SK-N-SH (cell line): Measurements from ENCODE around the gene TACO1.

Experiments used
- CHD2 ChIP-seq: fragments of 150-350 bp; IDR thresholded peaks from 2 replicates; pipeline ENCODE4 v1.6.1; 2018; ENCODE audit warnings: low read length; ENCODE audit not compliant: partially characterized antibody
- EP300 ChIP-seq, 2 experiments: IDR thresholded peaks; 2 replicates each; pipeline versions ENCODE4 v1.4.0 to v1.6.1; 2012; ENCODE audit warnings: borderline replicate concordance in 1 of 2, low read depth in 1 of 2, low read length in 1 of 2
- MXI1 ChIP-seq: IDR thresholded peaks from 2 replicates; pipeline ENCODE4 v1.6.1; 2012; ENCODE audit warnings: mild to moderate bottlenecking, low read depth, low read length, improper control_type of control experiment
- POLR2AphosphoS5 ChIP-seq: IDR thresholded peaks from 2 replicates; pipeline ENCODE4 v1.6.1; 2012; ENCODE audit warnings: low read depth, low read length
- REST ChIP-seq: IDR thresholded peaks from 2 replicates; pipeline ENCODE4 v1.6.1; 2012; ENCODE audit warnings: mild to moderate bottlenecking, low read depth, low read length, moderate library complexity
- RXRA ChIP-seq: IDR thresholded peaks from 2 replicates; pipeline ENCODE4 v1.4.0; 2012; ENCODE audit warnings: low read depth, mild to moderate bottlenecking, borderline replicate concordance
- SIN3A ChIP-seq: IDR thresholded peaks from 2 replicates; pipeline ENCODE4 v1.6.1; 2012; ENCODE audit warnings: low read depth, mild to moderate bottlenecking, low read length, moderate library complexity, borderline replicate concordance
- TAF1 ChIP-seq: IDR thresholded peaks from 2 replicates; pipeline ENCODE4 v1.6.1; 2012; ENCODE audit warnings: low read depth, mild to moderate bottlenecking, low read length, moderate library complexity, borderline replicate concordance
- TEAD4 ChIP-seq: IDR thresholded peaks from 2 replicates; pipeline ENCODE4 v1.4.0; 2012; ENCODE audit warnings: mild to moderate bottlenecking, borderline replicate concordance; ENCODE audit not compliant: insufficient read depth
- YY1 ChIP-seq: IDR thresholded peaks from 2 replicates; pipeline ENCODE4 v1.4.0; 2012; ENCODE audit warnings: low read depth, mild to moderate bottlenecking
- ZBTB33 ChIP-seq: IDR thresholded peaks from 2 replicates; pipeline ENCODE4 v1.4.0; 2012; ENCODE audit warnings: low read depth, borderline replicate concordance
- TF ChIP-seq, protein P1 (sequence below): fragments of 200-600 bp; sonication (generic); IDR thresholded peaks from 2 replicates; pipeline ENCODE4 v1.6.1; 2017; ENCODE audit warnings: antibody characterized with exemption, mild to moderate bottlenecking, moderate library complexity

GRCh38 chr17:63552211-63552610 is 48.5 kb upstream of the TACO1 start:
- TF ChIP-seq REST, result no peak
- TF ChIP-seq, protein P1, sequence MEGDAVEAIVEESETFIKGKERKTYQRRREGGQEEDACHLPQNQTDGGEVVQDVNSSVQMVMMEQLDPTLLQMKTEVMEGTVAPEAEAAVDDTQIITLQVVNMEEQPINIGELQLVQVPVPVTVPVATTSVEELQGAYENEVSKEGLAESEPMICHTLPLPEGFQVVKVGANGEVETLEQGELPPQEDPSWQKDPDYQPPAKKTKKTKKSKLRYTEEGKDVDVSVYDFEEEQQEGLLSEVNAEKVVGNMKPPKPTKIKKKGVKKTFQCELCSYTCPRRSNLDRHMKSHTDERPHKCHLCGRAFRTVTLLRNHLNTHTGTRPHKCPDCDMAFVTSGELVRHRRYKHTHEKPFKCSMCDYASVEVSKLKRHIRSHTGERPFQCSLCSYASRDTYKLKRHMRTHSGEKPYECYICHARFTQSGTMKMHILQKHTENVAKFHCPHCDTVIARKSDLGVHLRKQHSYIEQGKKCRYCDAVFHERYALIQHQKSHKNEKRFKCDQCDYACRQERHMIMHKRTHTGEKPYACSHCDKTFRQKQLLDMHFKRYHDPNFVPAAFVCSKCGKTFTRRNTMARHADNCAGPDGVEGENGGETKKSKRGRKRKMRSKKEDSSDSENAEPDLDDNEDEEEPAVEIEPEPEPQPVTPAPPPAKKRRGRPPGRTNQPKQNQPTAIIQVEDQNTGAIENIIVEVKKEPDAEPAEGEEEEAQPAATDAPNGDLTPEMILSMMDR, result no peak
- no peak for TF ChIP-seq YY1
- TF ChIP-seq TEAD4, result no peak
- no peak for TF ChIP-seq TAF1
- no peak for TF ChIP-seq POLR2AphosphoS5
- no peak for TF ChIP-seq CHD2
- TF ChIP-seq ZBTB33, result no peak
- TF ChIP-seq RXRA, result no peak
- no peak for TF ChIP-seq MXI1
- no peak for TF ChIP-seq SIN3A
- no peak for TF ChIP-seq EP300 (IDR thresholded peaks at IDR 0.05; ENCODE audit: borderline replicate concordance in 1 of 2, low read depth in 1 of 2, low read length in 1 of 2)
